OCI-LY1 (cell line): ENCODE results near the gene ASCL5.

Experiments
- H2AFZ ChIP-seq: fragments of 200-600 bp; sonication (generic), shearing (Covaris generic); 2 replicates; pipeline ENCODE4 v1.6.0; 2014; ENCODE audit warnings: antibody characterized with exemption, mild to moderate bottlenecking, low read length
- H3F3A ChIP-seq: fragments of 200-600 bp; sonication (generic), shearing (Covaris generic); 2 replicates; pipeline ENCODE4 v1.6.0; 2014; ENCODE audit warnings: mild to moderate bottlenecking, antibody characterized with exemption, low read length, moderate library complexity; ENCODE audit not compliant: insufficient read depth
- H3K27ac ChIP-seq: fragments of 200-600 bp; sonication (generic); 2 replicates; pipeline ENCODE4 v1.5.1; 2014; ENCODE audit warnings: low read length, mixed run types, mild to moderate bottlenecking, low read depth; ENCODE audit not compliant: poor library complexity, severe bottlenecking
- H3K27me3 ChIP-seq: fragments of 200-600 bp; sonication (generic); 2 replicates; pipeline ENCODE4 v1.6.0; 2014; ENCODE audit warnings: antibody characterized with exemption, mild to moderate bottlenecking, low read length, moderate library complexity; ENCODE audit not compliant: insufficient read depth
- H3K36me3 ChIP-seq: fragments of 200-600 bp; sonication (generic); 2 replicates; pipeline ENCODE4 v1.6.1; 2014; ENCODE audit warnings: mild to moderate bottlenecking, antibody characterized with exemption, low read length, moderate library complexity, mixed read lengths; ENCODE audit not compliant: insufficient read depth
- H3K4me1 ChIP-seq: fragments of 200-600 bp; sonication (generic); 2 replicates; pipeline ENCODE4 v1.5.1; 2014; ENCODE audit warnings: mild to moderate bottlenecking, low read length, moderate library complexity; ENCODE audit not compliant: insufficient read depth, severe bottlenecking
- H3K4me2 ChIP-seq: fragments of 200-600 bp; sonication (generic), shearing (Covaris generic); 2 replicates; pipeline ENCODE4 v1.6.1; 2014; ENCODE audit warnings: low read length
- H3K4me3 ChIP-seq: fragments of 200-600 bp; sonication (generic); 2 replicates; pipeline ENCODE4 v1.5.1; 2014; ENCODE audit warnings: low read length, low read depth, mild to moderate bottlenecking, mixed read lengths; ENCODE audit not compliant: poor library complexity, severe bottlenecking
- H3K79me2 ChIP-seq: fragments of 200-600 bp; shearing (Covaris generic); 2 replicates; pipeline ENCODE4 v1.6.1; 2016; ENCODE audit warnings: mixed run types, low read length, mixed read lengths; ENCODE audit not compliant: insufficient read depth
- H3K9ac ChIP-seq: fragments of 200-600 bp; sonication (generic), shearing (Covaris generic); 2 replicates; pipeline ENCODE4 v1.6.1; 2014; ENCODE audit warnings: mild to moderate bottlenecking, low read length, mixed read lengths
- H3K9me2 ChIP-seq: fragments of 200-600 bp; sonication (generic), shearing (Covaris generic); 2 replicates; pipeline ENCODE4 v1.6.1; 2014; ENCODE audit warnings: low read depth, mild to moderate bottlenecking, low read length, mixed read lengths
- H3K9me3 ChIP-seq: fragments of 200-600 bp; shearing (Covaris generic); 2 replicates; pipeline ENCODE4 v1.6.1; 2014; ENCODE audit warnings: low read length, mixed read lengths
- H4K20me1 ChIP-seq: fragments of 200-600 bp; sonication (generic), shearing (Covaris generic); 2 replicates; pipeline ENCODE4 v1.6.0; 2016; ENCODE audit warnings: mild to moderate bottlenecking, low read length; ENCODE audit not compliant: insufficient read depth
- EZH2 ChIP-seq: fragments of 200-600 bp; sonication (generic), shearing (Covaris generic); IDR thresholded peaks from 2 replicates; pipeline ENCODE4 v1.8.0; 2017; ENCODE audit warnings: borderline replicate concordance, mixed run types, mild to moderate bottlenecking, antibody characterized with exemption, low read length, moderate library complexity, mixed read lengths
- TF ChIP-seq, protein P1 (sequence below): fragments of 200-600 bp; sonication (generic), shearing (Covaris generic); IDR thresholded peaks from 2 replicates; pipeline ENCODE4 v1.5.1; 2017; ENCODE audit warnings: mild to moderate bottlenecking, antibody characterized with exemption, low read length, moderate library complexity, mixed read lengths

ASCL5 gene

DNA sequence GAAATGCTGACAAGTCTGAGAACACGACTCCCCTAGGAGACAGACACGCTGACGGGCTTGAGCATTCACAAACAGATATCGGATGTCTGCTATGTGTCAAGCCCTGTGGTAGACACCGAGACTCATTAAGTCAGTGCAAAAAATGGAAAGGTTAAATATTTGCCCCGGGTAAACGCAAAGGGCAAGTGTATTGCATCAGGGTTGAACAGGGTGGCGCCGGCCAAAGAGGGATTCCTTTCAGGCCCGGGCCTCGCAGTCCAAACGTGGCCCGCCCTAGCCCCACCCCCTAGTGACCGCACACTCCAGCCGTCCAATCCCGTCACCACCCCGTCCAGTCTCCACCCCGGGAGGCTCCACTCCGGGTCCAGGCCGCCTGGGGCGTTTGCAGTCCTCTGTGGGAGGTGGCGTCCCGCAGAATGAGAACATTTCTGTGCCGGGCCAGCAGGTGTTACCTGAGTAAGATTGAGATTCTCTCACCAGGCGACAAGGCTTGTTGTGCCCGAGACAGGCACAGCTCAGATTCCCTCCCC, 43.6 kb upstream of the ASCL5 start:
- peak overlapping the region; percentile 50; the same call in 1 of the 2 replicates for H3K9ac ChIP-seq
- no peaks in the 10 kb centered on the region for H4K20me1 ChIP-seq
- H3K79me2 ChIP-seq, result no peaks in the 10 kb centered on the region
- no peak overlapping the region for H3K27ac ChIP-seq
- peaks cover 17% of the 10 kb centered on the region for H3K4me1 ChIP-seq
- H3K27me3 ChIP-seq, result peaks cover 11% of the 10 kb centered on the region
- H3F3A ChIP-seq, result no peaks in the 10 kb centered on the region
- no peaks in the 10 kb centered on the region for H3K9me2 ChIP-seq
- H3K9me3 ChIP-seq, result no peaks in the 10 kb centered on the region
- H3K36me3 ChIP-seq, result no peaks in the 10 kb centered on the region
- peak overlapping the region; percentile 61 for H3K4me3 ChIP-seq
- TF ChIP-seq, protein P1, sequence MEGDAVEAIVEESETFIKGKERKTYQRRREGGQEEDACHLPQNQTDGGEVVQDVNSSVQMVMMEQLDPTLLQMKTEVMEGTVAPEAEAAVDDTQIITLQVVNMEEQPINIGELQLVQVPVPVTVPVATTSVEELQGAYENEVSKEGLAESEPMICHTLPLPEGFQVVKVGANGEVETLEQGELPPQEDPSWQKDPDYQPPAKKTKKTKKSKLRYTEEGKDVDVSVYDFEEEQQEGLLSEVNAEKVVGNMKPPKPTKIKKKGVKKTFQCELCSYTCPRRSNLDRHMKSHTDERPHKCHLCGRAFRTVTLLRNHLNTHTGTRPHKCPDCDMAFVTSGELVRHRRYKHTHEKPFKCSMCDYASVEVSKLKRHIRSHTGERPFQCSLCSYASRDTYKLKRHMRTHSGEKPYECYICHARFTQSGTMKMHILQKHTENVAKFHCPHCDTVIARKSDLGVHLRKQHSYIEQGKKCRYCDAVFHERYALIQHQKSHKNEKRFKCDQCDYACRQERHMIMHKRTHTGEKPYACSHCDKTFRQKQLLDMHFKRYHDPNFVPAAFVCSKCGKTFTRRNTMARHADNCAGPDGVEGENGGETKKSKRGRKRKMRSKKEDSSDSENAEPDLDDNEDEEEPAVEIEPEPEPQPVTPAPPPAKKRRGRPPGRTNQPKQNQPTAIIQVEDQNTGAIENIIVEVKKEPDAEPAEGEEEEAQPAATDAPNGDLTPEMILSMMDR, result no peak
- TF ChIP-seq EZH2, result no peak
- H2AFZ ChIP-seq, result peak overlapping the region; percentile 71; the same call in 1 of the 2 replicates
- H3K4me2 ChIP-seq, result peak overlapping the region; percentile 94

DNA sequence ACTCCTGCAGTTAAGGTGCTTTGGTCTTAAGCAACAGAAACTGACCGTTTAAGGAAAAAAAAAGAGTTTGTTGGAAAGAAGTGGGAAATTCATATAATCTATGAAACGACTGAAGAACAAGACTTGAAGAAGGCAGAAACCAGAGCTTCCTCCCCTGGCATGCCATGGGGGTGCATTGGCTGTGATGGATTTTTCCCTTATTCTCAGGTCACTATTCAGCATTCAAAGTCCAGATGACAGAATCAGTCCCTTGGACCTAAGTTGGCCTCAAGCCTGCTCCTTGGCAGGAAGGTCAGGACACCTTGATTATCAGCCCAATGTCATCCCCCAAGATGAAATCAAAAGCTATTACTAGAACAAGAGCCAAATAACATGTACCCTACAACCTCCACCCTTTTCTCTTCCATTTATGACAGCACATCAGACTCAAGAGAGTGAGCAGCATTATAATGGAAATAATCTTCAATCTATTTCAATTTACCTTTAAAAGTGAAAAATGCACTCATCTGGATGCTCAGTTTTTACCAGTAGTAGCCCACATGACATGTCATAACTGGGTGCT, 43.1 kb upstream of the ASCL5 start:
- no peaks in the 10 kb centered on the region for H3F3A ChIP-seq
- peak overlapping the region; percentile 61 for H3K4me3 ChIP-seq
- H3K9ac ChIP-seq, result no peak overlapping the region

DNA sequence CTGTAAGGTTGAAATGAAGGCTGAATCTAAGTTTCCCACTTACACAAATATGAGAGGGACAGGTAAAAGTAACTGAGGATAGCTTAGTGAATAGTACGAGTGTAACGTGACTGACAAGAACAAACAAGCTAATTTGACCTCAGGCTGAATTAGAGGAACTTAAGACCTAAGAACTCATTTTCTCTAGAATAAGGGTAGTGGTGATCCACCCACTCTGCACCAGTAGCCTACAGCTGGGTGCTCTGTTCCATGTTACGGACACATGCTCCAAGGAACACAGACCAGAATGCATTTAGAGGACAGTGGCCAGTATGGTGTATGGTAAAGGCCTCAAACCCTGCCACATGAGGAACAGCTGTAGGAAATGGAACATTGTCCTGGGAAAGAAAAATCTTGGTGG, 42.2 kb upstream of the ASCL5 start:
- Histone ChIP-seq H3K9me3 (no peaks in the 10 kb centered on the region), H3K4me1 (peaks cover 17% of the 10 kb centered on the region), H3K27me3 (peaks cover 9% of the 10 kb centered on the region), H3K27ac (no peak overlapping the region), H3F3A (no peaks in the 10 kb centered on the region), H3K4me2 (no peak overlapping the region), H3K4me3 (no peak overlapping the region), H3K36me3 (no peaks in the 10 kb centered on the region), H2AFZ (no peak overlapping the region), H4K20me1 (no peaks in the 10 kb centered on the region), H3K79me2 (no peaks in the 10 kb centered on the region), H3K9ac (no peak overlapping the region), H3K9me2 (no peaks in the 10 kb centered on the region)
- TF ChIP-seq, protein P1, result no peak
- no peak for TF ChIP-seq EZH2

More for the DNA sequence above, 43.1 kb upstream of the ASCL5 start:
- TF ChIP-seq EZH2, result no peak
- TF ChIP-seq, protein P1, result no peak
- no peak overlapping the region for H2AFZ ChIP-seq
- no peaks in the 10 kb centered on the region for H3K36me3 ChIP-seq
- H3K9me2 ChIP-seq, result no peaks in the 10 kb centered on the region
- H3K9me3 ChIP-seq, result no peaks in the 10 kb centered on the region
- no peaks in the 10 kb centered on the region for H3K79me2 ChIP-seq
- H3K4me2 ChIP-seq, result peak overlapping the region; percentile 94
- H4K20me1 ChIP-seq, result no peaks in the 10 kb centered on the region
- H3K27ac ChIP-seq, result no peak overlapping the region
- H3K4me1 ChIP-seq, result peaks cover 17% of the 10 kb centered on the region
- peaks cover 9% of the 10 kb centered on the region for H3K27me3 ChIP-seq
